HepG2 (cell line): ENCODE results near the gene LRR1.

ENCODE experiments used
- ESRRA ChIP-seq: sonication (generic); formaldehyde crosslinking; IDR thresholded peaks from 2 replicates; pipeline ENCODE4 v1.5.1; 2020; ENCODE audit warnings: mild to moderate bottlenecking, low read depth, missing genetic modification reagents
- POLR2A ChIP-seq, 2 experiments: IDR thresholded peaks; 2 replicates each; pipeline ENCODE4 v1.6.1; 2011; ENCODE audit warnings: low read depth in 2 of 2, low read length in 2 of 2, mild to moderate bottlenecking in 1 of 2, moderate library complexity in 1 of 2; ENCODE audit not compliant: insufficient read depth in 1 of 2
- RELA ChIP-seq: sonication (generic); formaldehyde crosslinking; IDR thresholded peaks from 2 replicates; pipeline ENCODE4 v1.4.0; 2020; ENCODE audit warnings: missing genetic modification reagents
- RFX5 ChIP-seq: IDR thresholded peaks from 2 replicates; pipeline ENCODE4 v1.6.1; 2011; ENCODE audit warnings: low read depth, low read length, improper control_type of control experiment
- SP1 ChIP-seq, 2 experiments: fragments of 450-650 bp in 1 of 2; sonication (generic) in 1 of 2; formaldehyde crosslinking in 1 of 2; IDR thresholded peaks; 2 replicates each; pipeline versions ENCODE4 v1.4.0 to v1.6.1; 2016 to 2020; ENCODE audit warnings: missing genetic modification reagents in 1 of 2
- SUZ12 ChIP-seq: fragments of 150-350 bp; IDR thresholded peaks from 2 replicates; pipeline ENCODE4 v1.6.1; 2014; ENCODE audit warnings: low read depth, low read length
- TAF1 ChIP-seq: sonication (generic); formaldehyde crosslinking; IDR thresholded peaks from 2 replicates; pipeline ENCODE4 v1.4.0; 2020; ENCODE audit warnings: missing genetic modification reagents
- ZMYM4 ChIP-seq: sonication (generic); formaldehyde crosslinking; IDR thresholded peaks from 2 replicates; pipeline ENCODE4 v1.8.1; 2023; ENCODE audit warnings: mild to moderate bottlenecking, missing genetic modification reagents
- ZNF10 ChIP-seq: sonication (generic); formaldehyde crosslinking; IDR thresholded peaks from 2 replicates; pipeline ENCODE4 v1.4.0; 2020; ENCODE audit warnings: mild to moderate bottlenecking, low read depth, missing genetic modification reagents, borderline replicate concordance
- ZNF652 ChIP-seq: IDR thresholded peaks from 2 replicates; pipeline ENCODE4 v1.6.1; 2016; ENCODE audit warnings: low read depth, borderline replicate concordance
- TF ChIP-seq, protein P1 (sequence below): sonication (generic); formaldehyde crosslinking; IDR thresholded peaks from 2 replicates; pipeline ENCODE4 v1.5.0; 2020; ENCODE audit warnings: mild to moderate bottlenecking, missing genetic modification reagents, moderate library complexity
- TF ChIP-seq, protein P2 (sequence below): sonication (generic); formaldehyde crosslinking; IDR thresholded peaks from 2 replicates; pipeline ENCODE4 v1.4.0; 2020; ENCODE audit warnings: mild to moderate bottlenecking, missing genetic modification reagents
- TF ChIP-seq, protein P3 (sequence below): sonication (generic); formaldehyde crosslinking; IDR thresholded peaks from 2 replicates; pipeline ENCODE4 v1.9.0; 2021; ENCODE audit warnings: missing genetic modification reagents, mild to moderate bottlenecking, borderline replicate concordance

- TF ChIP-seq RFX5 (no peak), ZMYM4 (CRISPR knock-in tag) (no peak), RELA (CRISPR knock-in tag) (no peak), POLR2A (IDR thresholded peaks at IDR 0.05; ENCODE audit: insufficient read depth in 1 of 2, low read depth in 2 of 2, low read length in 2 of 2) (no peak), SP1 (IDR thresholded peaks at IDR 0.05) (no peak), SP1 (CRISPR knock-in tag; IDR thresholded peaks at IDR 0.05) (no peak), ESRRA (no peak), ZNF10 (no peak), TAF1 (CRISPR knock-in tag) (no peak), SUZ12 (no peak), ZNF652 (CRISPR knock-in tag) (no peak)
- TF ChIP-seq, protein P1, sequence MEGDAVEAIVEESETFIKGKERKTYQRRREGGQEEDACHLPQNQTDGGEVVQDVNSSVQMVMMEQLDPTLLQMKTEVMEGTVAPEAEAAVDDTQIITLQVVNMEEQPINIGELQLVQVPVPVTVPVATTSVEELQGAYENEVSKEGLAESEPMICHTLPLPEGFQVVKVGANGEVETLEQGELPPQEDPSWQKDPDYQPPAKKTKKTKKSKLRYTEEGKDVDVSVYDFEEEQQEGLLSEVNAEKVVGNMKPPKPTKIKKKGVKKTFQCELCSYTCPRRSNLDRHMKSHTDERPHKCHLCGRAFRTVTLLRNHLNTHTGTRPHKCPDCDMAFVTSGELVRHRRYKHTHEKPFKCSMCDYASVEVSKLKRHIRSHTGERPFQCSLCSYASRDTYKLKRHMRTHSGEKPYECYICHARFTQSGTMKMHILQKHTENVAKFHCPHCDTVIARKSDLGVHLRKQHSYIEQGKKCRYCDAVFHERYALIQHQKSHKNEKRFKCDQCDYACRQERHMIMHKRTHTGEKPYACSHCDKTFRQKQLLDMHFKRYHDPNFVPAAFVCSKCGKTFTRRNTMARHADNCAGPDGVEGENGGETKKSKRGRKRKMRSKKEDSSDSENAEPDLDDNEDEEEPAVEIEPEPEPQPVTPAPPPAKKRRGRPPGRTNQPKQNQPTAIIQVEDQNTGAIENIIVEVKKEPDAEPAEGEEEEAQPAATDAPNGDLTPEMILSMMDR (CRISPR knock-in tag), result no peak
- TF ChIP-seq, protein P2, sequence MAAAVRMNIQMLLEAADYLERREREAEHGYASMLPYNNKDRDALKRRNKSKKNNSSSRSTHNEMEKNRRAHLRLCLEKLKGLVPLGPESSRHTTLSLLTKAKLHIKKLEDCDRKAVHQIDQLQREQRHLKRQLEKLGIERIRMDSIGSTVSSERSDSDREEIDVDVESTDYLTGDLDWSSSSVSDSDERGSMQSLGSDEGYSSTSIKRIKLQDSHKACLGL (CRISPR knock-in tag), result no peak
- TF ChIP-seq, protein P3, sequence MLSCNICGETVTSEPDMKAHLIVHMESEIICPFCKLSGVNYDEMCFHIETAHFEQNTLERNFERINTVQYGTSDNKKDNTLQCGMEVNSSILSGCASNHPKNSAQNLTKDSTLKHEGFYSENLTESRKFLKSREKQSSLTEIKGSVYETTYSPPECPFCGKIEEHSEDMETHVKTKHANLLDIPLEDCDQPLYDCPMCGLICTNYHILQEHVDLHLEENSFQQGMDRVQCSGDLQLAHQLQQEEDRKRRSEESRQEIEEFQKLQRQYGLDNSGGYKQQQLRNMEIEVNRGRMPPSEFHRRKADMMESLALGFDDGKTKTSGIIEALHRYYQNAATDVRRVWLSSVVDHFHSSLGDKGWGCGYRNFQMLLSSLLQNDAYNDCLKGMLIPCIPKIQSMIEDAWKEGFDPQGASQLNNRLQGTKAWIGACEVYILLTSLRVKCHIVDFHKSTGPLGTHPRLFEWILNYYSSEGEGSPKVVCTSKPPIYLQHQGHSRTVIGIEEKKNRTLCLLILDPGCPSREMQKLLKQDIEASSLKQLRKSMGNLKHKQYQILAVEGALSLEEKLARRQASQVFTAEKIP (CRISPR knock-in tag), result no peak
Measured at GRCh38 chr14:49623941-49624839, 25.4 kb downstream of the LRR1 start.
